ENCODE measurements around the gene MRTFA.

DNA sequence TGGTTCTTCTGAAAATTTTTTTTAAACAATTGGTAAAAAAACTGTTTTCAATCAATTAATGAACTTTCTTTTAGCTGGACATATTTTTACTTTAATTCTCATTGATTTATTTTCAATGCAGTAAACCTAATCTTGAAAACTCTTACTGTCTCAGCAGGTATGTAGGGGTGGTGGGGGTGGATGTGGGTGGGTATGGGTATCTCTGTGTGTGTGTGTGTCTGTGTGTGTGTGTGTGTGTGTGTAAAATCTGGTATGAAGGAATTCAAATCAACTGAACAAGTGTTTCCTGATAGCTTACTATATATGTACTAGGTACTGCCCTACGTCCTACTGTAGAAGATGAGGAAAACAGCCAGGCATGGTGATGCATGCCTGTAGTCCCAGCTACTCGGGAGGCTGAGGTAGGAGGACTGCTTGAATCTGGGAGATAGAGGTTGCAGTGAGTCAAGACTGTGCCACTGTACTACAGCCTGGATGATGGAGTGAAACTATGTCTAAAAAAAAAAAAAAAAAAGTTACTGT lies 75.5 kb downstream of the MRTFA start:
- TF ChIP-seq POLR2A (IDR thresholded peaks at IDR 0.05; ENCODE audit: low read length) (no peak), GATA1 (IDR thresholded peaks at IDR 0.05; ENCODE audit: low read depth, low read length) (no peak)

Measured in erythroblast (primary cell).